ENCODE results near the gene ZNF554.

- no peak for TF ChIP-seq L3MBTL2 (conservative IDR thresholded peaks at IDR 0.05)
- TF ChIP-seq ZNF384 (IDR thresholded peaks at IDR 0.05): no peak
- TF ChIP-seq FOXM1 (IDR thresholded peaks at IDR 0.05; ENCODE audit: borderline replicate concordance): no peak
- no peak for TF ChIP-seq FOXA1 (IDR thresholded peaks at IDR 0.05)
- no peak for TF ChIP-seq SUZ12 (IDR thresholded peaks at IDR 0.05)
- TF ChIP-seq ARNT (IDR thresholded peaks at IDR 0.05): no peak
- no peak for TF ChIP-seq ELF4 (IDR thresholded peaks at IDR 0.05)
- TF ChIP-seq LEF1 (IDR thresholded peaks at IDR 0.05; ENCODE audit: borderline replicate concordance): no peak
- no peak for TF ChIP-seq NFRKB (IDR thresholded peaks at IDR 0.05)
- TF ChIP-seq FOXK2 (IDR thresholded peaks at IDR 0.05): no peak
- no peak for TF ChIP-seq BHLHE40 (IDR thresholded peaks at IDR 0.05; ENCODE audit: borderline replicate concordance)
- TF ChIP-seq CTBP1 (IDR thresholded peaks at IDR 0.05; ENCODE audit: borderline replicate concordance): no peak
- no peak for TF ChIP-seq TARDBP (IDR thresholded peaks at IDR 0.05)
- TF ChIP-seq SP1 (IDR thresholded peaks at IDR 0.05): no peak
Measured at GRCh38 chr19:2834294-2834871, 14.7 kb downstream of the ZNF554 start.

All from HEK293T (cell line).